GM12801 (cell line): Measurements from ENCODE around the gene RNF207.

Source experiments
- CTCF ChIP-seq: IDR thresholded peaks from one replicate; pipeline ENCODE4 v1.5.1; 2011; ENCODE audit warnings: control low read depth; ENCODE audit not compliant: insufficient read length; ENCODE audit errors: extremely low read depth

The RNF207 gene

GRCh38 chr1:6205849-6206519 lies at the start of gene RNF207:
RNF207 (plus strand) TSS chr1:6206119; CDS start chr1:6206536, 417 bp downstream.
- no peak for TF ChIP-seq CTCF

GRCh38 chr1:6157132-6157527 lies 48.8 kb upstream of the RNF207 start:
- TF ChIP-seq CTCF, result no peak

DNA sequence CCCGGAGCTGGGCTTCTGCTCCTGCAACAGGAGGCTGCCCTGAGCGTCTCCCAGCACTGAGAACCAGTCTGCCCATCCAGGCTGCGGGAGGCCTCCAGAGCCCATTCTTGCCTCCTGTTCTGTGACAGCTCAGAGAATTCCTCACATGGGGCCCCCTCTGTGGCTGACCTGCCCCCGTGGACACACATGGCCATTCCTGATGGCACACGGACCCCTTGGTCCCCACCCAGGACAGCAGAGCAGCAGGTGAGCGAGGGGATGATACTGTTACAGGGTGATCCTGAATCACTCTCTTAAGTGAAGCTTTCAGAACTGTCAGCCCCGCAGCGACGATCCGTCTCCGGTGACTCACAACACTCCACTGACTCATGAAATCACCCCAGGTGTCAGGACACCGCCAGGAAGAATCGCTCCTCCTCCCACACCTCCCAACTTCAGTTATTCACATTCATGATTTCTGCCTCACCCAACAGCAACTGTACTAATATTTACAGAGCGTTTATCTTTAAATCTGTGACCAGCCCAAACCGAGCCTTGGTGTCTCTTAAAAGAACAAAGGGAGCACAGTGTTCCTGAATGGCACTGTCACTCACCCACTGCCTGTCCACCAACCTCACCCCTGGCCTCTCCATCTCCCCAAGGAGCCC lies 48.3 kb upstream of the RNF207 start:
- no peak for TF ChIP-seq CTCF

GRCh38 chr1:6158181-6158580 lies 47.7 kb upstream of the RNF207 start:
- TF ChIP-seq CTCF, result no peak

DNA sequence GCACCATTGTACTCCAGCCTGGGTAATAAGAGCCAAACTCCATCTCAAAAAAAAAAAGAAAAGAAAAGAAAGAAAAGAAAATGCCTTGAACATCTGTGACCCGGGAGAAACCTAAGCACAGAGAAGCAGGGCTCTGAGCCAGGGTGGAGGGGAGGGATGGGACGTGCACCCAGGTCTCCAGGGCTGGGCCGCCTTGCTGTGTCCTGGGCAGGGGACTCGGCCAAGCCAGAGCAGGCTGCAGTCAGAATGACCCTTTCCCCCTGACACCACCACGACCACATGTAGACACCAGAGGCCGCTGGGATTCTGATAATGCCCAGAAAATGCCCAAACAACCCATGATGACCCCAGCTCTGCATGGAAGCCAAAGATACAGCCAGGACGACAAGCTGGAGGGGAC lies 43.6 kb upstream of the RNF207 start:
- TF ChIP-seq CTCF, result no peak

- no peak for TF ChIP-seq CTCF
Observed at GRCh38 chr1:6162773-6163172, 43.1 kb upstream of the RNF207 start.

- TF ChIP-seq CTCF, result no peak
Observed at GRCh38 chr1:6163191-6163972, 42.5 kb upstream of the RNF207 start.
